K562 (cell line): ENCODE results near the gene RNF40. TPM values are rescaled to one million over a fixed set of nuclear protein-coding genes. Genes with fewer than 3 reads are reported as not detected.

Experiments used
- ATAC-seq: fragments of 200-7000 bp; cut with Tn5 transposase; 3 replicates; pipeline ENCODE4 v1.9.1; 2020; ENCODE audit warnings: moderate library complexity
- BruUV-seq: library from RNA; stranded (reverse); fragments of 400-500 nt; replicated peaks from 2 replicates; lab custom pipeline; 2021; lab: Mats Ljungman, UMichigan
- CTCF ChIA-PET: fragments of 300-600 bp; formaldehyde crosslinking; extraction: SDS; loops from one replicate; lab custom pipeline; 2021; ENCODE audit warnings: low intra/inter-chr PET ratio; lab: Yijun Ruan, JAX
- POLR2A ChIA-PET: fragments of 300-600, 350-650 bp; sonication (Branson Sonifier 250); formaldehyde crosslinking; extraction: SDS; loops from one replicate; lab custom pipeline; 2021; ENCODE audit warnings: antibody characterized with exemption, inconsistent platforms; lab: Yijun Ruan, JAX
- DNase-seq, 4 experiments: peaks; one replicate each; pipeline versions ENCODE4 v3.0.0 to v3.0.0-alpha.2; 2011 to 2018; ENCODE audit warnings: low spot score in 3 of 4, mixed read lengths in 3 of 4; ENCODE audit errors: extremely low read depth in 1 of 4
- FAIRE-seq: peaks from 2 replicates; lab custom pipeline; 2011; peaks lifted over from hg19 to GRCh38; lab: Jason Lieb, UNC
- H2AFZ ChIP-seq: 2 replicates; pipeline ENCODE4 v1.6.0; 2011; ENCODE audit warnings: low read depth, low read length, control low read depth, inconsistent platforms
- H3K27ac ChIP-seq: fragments of 200-600 bp; 3 replicates; pipeline ENCODE4 v1.8.0; 2011; ENCODE audit warnings: low read depth, mild to moderate bottlenecking, control low read depth, inconsistent platforms, low read length, moderate library complexity, mixed read lengths; ENCODE audit errors: extremely low read depth
- H3K27me3 ChIP-seq, 2 experiments: fragments of 300-600 bp in 1 of 2; 2 replicates in 1 of 2; 3 replicates in 1 of 2; pipeline versions ENCODE4 v1.6.0 to v1.8.0; 2011; ENCODE audit warnings: inconsistent platforms in 2 of 2, low read length in 2 of 2, mild to moderate bottlenecking in 1 of 2, mixed read lengths in 1 of 2, moderate library complexity in 1 of 2; ENCODE audit not compliant: control insufficient read depth in 2 of 2, insufficient read depth in 2 of 2
- H3K36me3 ChIP-seq: fragments of 300-600 bp; 3 replicates; pipeline ENCODE4 v1.8.0; 2011; ENCODE audit warnings: mild to moderate bottlenecking, low read length, inconsistent platforms; ENCODE audit not compliant: control insufficient read depth, insufficient read depth
- H3K4me1 ChIP-seq, 2 experiments: fragments of 200-600 bp in 1 of 2; replicated peaks in 1 of 2; 2 replicates in 1 of 2; 3 replicates in 1 of 2; pipeline versions ENCODE4 v1.5.1 to v1.8.0; 2011; ENCODE audit warnings: inconsistent platforms in 2 of 2, low read length in 2 of 2, mild to moderate bottlenecking in 1 of 2, mixed read lengths in 1 of 2, moderate library complexity in 1 of 2; ENCODE audit not compliant: control insufficient read depth in 2 of 2, insufficient read depth in 2 of 2
- H3K4me2 ChIP-seq: 2 replicates; pipeline ENCODE4 v1.6.1; 2011; ENCODE audit warnings: low read length, control low read depth, inconsistent platforms, mixed read lengths; ENCODE audit not compliant: insufficient read depth
- H3K4me3 ChIP-seq: fragments of 200-600 bp; sonication (generic), shearing (Covaris generic); 2 replicates; pipeline ENCODE4 v1.5.1; 2016; ENCODE audit warnings: control low read depth, inconsistent platforms
- H3K79me2 ChIP-seq: fragments of 200-600 bp; 3 replicates; pipeline ENCODE4 v1.8.0; 2011; ENCODE audit warnings: low read length, inconsistent platforms; ENCODE audit not compliant: control insufficient read depth, insufficient read depth
- H3K9ac ChIP-seq, 2 experiments: 2 replicates each; pipeline versions ENCODE4 v1.6.0 to v1.6.1; 2011; ENCODE audit warnings: low read depth in 2 of 2, low read length in 2 of 2, control low read depth in 1 of 2, inconsistent platforms in 1 of 2, mild to moderate bottlenecking in 1 of 2, mixed read lengths in 1 of 2; ENCODE audit not compliant: insufficient read depth in 1 of 2
- H3K9me1 ChIP-seq: one replicate; pipeline ENCODE4 v1.6.0; 2011; ENCODE audit warnings: inconsistent platforms, mild to moderate bottlenecking, low read length, moderate library complexity; ENCODE audit not compliant: control insufficient read depth, insufficient read depth
- H3K9me3 ChIP-seq: replicated peaks from 2 replicates; pipeline ENCODE4 v1.5.1; 2011; ENCODE audit warnings: low read depth, low read length, inconsistent platforms; ENCODE audit not compliant: control insufficient read depth, insufficient read depth
- H4K20me1 ChIP-seq: replicated peaks from 2 replicates; pipeline ENCODE4 v1.6.1; 2011; ENCODE audit warnings: low read length, inconsistent platforms, mixed read lengths; ENCODE audit not compliant: control insufficient read depth, insufficient read depth
- BMI1 ChIP-seq: fragments of 150-350 bp; IDR thresholded peaks from 2 replicates; pipeline ENCODE4 v1.6.1; 2014; ENCODE audit warnings: low read length
- CTCF ChIP-seq, 3 experiments: IDR thresholded peaks in 2 of 3; conservative IDR thresholded peaks in 1 of 3; 2 replicates each; pipeline ENCODE4 v1.5.1; 2011 to 2012; ENCODE audit warnings: low read length in 3 of 3, mild to moderate bottlenecking in 3 of 3, control low read depth in 2 of 3, improper control_type of control experiment in 1 of 3, inconsistent platforms in 1 of 3, low read depth in 1 of 3, mixed read lengths in 1 of 3, moderate library complexity in 1 of 3; ENCODE audit not compliant: insufficient read depth in 2 of 3
- DDX20 ChIP-seq: fragments of 450-650 bp; IDR thresholded peaks from 2 replicates; pipeline ENCODE4 v1.6.1; 2016; ENCODE audit warnings: missing genetic modification characterization, low read depth, mild to moderate bottlenecking, missing compliant biosample characterization, moderate library complexity
- EGR1 ChIP-seq: fragments of 450-650 bp; conservative IDR thresholded peaks from 2 replicates; pipeline ENCODE4 v1.6.1; 2017; ENCODE audit warnings: mild to moderate bottlenecking
- EP400 ChIP-seq: fragments of 450-650 bp; IDR thresholded peaks from 2 replicates; pipeline ENCODE4 v1.6.1; 2017; ENCODE audit warnings: antibody characterized with exemption, mild to moderate bottlenecking, moderate library complexity
- FIP1L1 ChIP-seq: fragments of 200-400 bp; formaldehyde crosslinking; IDR thresholded peaks from 2 replicates; pipeline ENCODE4 v1.6.1; 2018; ENCODE audit warnings: mild to moderate bottlenecking, low read depth, low read length; ENCODE audit not compliant: poor library complexity, severe bottlenecking
- MCM7 ChIP-seq, 2 experiments: fragments of 450-650 bp; IDR thresholded peaks; 2 replicates each; pipeline ENCODE4 v1.6.1; 2016 to 2018
- RBM34 ChIP-seq: fragments of 200-400 bp; formaldehyde crosslinking; IDR thresholded peaks from 2 replicates; pipeline ENCODE4 v1.6.1; 2018; ENCODE audit warnings: low read length, borderline replicate concordance; ENCODE audit not compliant: insufficient read depth
- TCF3 ChIP-seq: sonication (generic); formaldehyde crosslinking; IDR thresholded peaks from 2 replicates; pipeline ENCODE4 v1.4.0; 2020; ENCODE audit warnings: mild to moderate bottlenecking, missing genetic modification reagents
- ZNF165 ChIP-seq: fragments of 250-450 bp; sonication (Bioruptor Pico); IDR thresholded peaks from 2 replicates; pipeline ENCODE4 v1.4.0; 2020; ENCODE audit warnings: borderline replicate concordance
- ZNF408 ChIP-seq: fragments of 250-450 bp; sonication (Bioruptor Pico); IDR thresholded peaks from 2 replicates; pipeline ENCODE4 v1.4.0; 2020; ENCODE audit warnings: low read depth, mild to moderate bottlenecking, moderate library complexity
- ZNF76 ChIP-seq: fragments of 250-450 bp; sonication (Bioruptor Pico); IDR thresholded peaks from 2 replicates; pipeline ENCODE4 v1.4.0; 2020; ENCODE audit warnings: mild to moderate bottlenecking, moderate library complexity, borderline replicate concordance
- ZNF830 ChIP-seq: fragments of 250-450 bp; sonication (Bioruptor Pico); IDR thresholded peaks from 2 replicates; pipeline ENCODE4 v1.5.0; 2021; ENCODE audit warnings: mild to moderate bottlenecking
- WGBS: fragments of 100-300 bp; shearing (Covaris generic); methylation state at CpG from one replicate; pipeline ENCODE4 v1.1.6; 2016; ENCODE audit warnings: low coverage, mixed read lengths; ENCODE audit not compliant: insufficient coverage; ENCODE audit errors: missing lambda C conversion rate; 5-methylcytosine and 5-hydroxymethylcytosine counted together
- in situ Hi-C: fragments of 300-500 bp; cut with MboI; formaldehyde crosslinking; loops from 4 replicates; pipeline ENCODE4 v1.15.0; 2018; ENCODE audit warnings: inconsistent platforms, mixed read lengths
- intact Hi-C: fragments of 100-400 bp; cut with micrococcal nuclease; formaldehyde crosslinking; loops from 2 replicates; pipeline ENCODE4 v1.14.2; 2022
- polyA plus RNA-seq, 8 experiments: library from polyadenylated mRNA; depleted of rRNA in 4 of 8; stranded (reverse) in 5 of 8; unstranded in 3 of 8; fragments of >200 nt; fragmentation: Nextera tagmentation in 2 of 8; fragmentation: Illumina TruSeq in 1 of 8; extraction: Ambion mirVana in 2 of 8; extraction: Trizol in 1 of 8; gene quantifications; 2 replicates each; pipeline versions ENCODE4 v1.2.1 to v1.2.3, GENCODE V29; 2011 to 2014; ENCODE audit warnings: inconsistent platforms in 1 of 8, missing spikeins in 1 of 8
- total RNA-seq, 7 experiments: library from RNA; depleted of rRNA in 6 of 7; stranded (reverse); fragments of >200 nt in 6 of 7; fragmentation: Illumina TruSeq in 2 of 7; extraction: Trizol in 2 of 7; gene quantifications; 2 replicates each; pipeline versions ENCODE4 v1.2.1 to v1.2.3, GENCODE V29; 2011 to 2021; ENCODE audit warnings: low replicate concordance in 1 of 7

The RNF40 gene
- total and polyA plus RNA-seq, 9 of the 15 experiments (the other 6 are each of a cell fraction or from before 2014, with no cell fraction given) = 6.2 to 129 (median 81.5) TPM

GRCh38 chr16:30725418-30725792 is 36.7 kb upstream of the RNF40 start:
- DNase-seq (no peak), FAIRE-seq (no peak), ATAC-seq (no peak)
- CTCF ChIA-PET = no interaction called here
- Histone ChIP-seq H3K9me3 (no peaks in the 10 kb centered on the region), H3K4me3 (no peak overlapping the region), H3K9me1 (no peaks in the 10 kb centered on the region), H3K4me1 (peaks cover 0 to 8% of the 10 kb centered on the region in 2 experiments; a peak in 2 of 5 replicates), H4K20me1 (no peaks in the 10 kb centered on the region), H2AFZ (no peak overlapping the region), H3K36me3 (peaks cover 96% of the 10 kb centered on the region), H3K79me2 (peaks cover 12% of the 10 kb centered on the region; the same call in 2 of the 3 replicates), H3K27ac (no peak overlapping the region), H3K9ac (no peak overlapping the region), H3K27me3 (no peaks in the 10 kb centered on the region), H3K4me2 (no peak overlapping the region)
- intact Hi-C loops (no loop called here), in situ Hi-C loops (no loop called here)
- TF ChIP-seq RBM34 (no peak), DDX20 (tag) (no peak), BMI1 (no peak), ZNF830 (CRISPR knock-in tag) (no peak), MCM7 (IDR thresholded peaks at IDR 0.05) (no peak)
- BruUV-seq = no TSS peak
- POLR2A ChIA-PET = interaction anchor here (0.6 to 3.0 kb wide), 7 partner anchors 10 to 228 kb away, joined by 3 to 19 read pairs (median 3); partner anchors contain the start of gene PHKG2
- 94% methylated on average over 3 of the region's 3 CpGs for WGBS

GRCh38 chr16:30728321-30728720 is 33.8 kb upstream of the RNF40 start:
- WGBS = 85% methylated on average over 6 of the region's 6 CpGs
- Histone ChIP-seq H3K36me3 (peaks cover 95% of the 10 kb centered on the region), H2AFZ (no peak overlapping the region), H3K9ac (no peak overlapping the region), H3K9me1 (no peaks in the 10 kb centered on the region), H3K79me2 (peaks cover 12% of the 10 kb centered on the region; the same call in 2 of the 3 replicates), H3K9me3 (no peaks in the 10 kb centered on the region), H3K27ac (no peak overlapping the region), H4K20me1 (no peaks in the 10 kb centered on the region; the same call in 1 of the 2 replicates), H3K27me3 (no peaks in the 10 kb centered on the region), H3K4me1 (peaks cover 0 to 4% of the 10 kb centered on the region in 2 experiments; a peak in 2 of 5 replicates), H3K4me2 (no peak overlapping the region), H3K4me3 (no peak overlapping the region)
- ATAC-seq (no peak), FAIRE-seq (no peak), DNase-seq (no peak)
- BruUV-seq = no TSS peak
- intact Hi-C loops = no loop called here
- in situ Hi-C loops = no loop called here
- CTCF ChIA-PET = no interaction called here
- POLR2A ChIA-PET = no interaction called here
- TF ChIP-seq FIP1L1 (no peak), ZNF165 (CRISPR knock-in tag) (no peak), EP400 (no peak), TCF3 (no peak), CTCF (IDR thresholded peaks at IDR 0.05 in 2 of 3, conservative IDR thresholded peaks at IDR 0.05 in 1 of 3; ENCODE audit: insufficient read depth in 2 of 3, low read depth in 1 of 3, low read length in 3 of 3) (no peak), ZNF76 (CRISPR knock-in tag) (no peak), EGR1 (no peak), ZNF408 (CRISPR knock-in tag) (no peak)
